ENCODE measurements around the gene DNER.
A peak's percentile ranks its signal among the peaks of the same experiment; 100 is the strongest.

DNER gene

GRCh38 chr2:229447227-229447626, 267.1 kb downstream of the DNER start:
- peaks cover 0 to 4% (median 0%) of the 10 kb centered on the region in 4 experiments for H3K4me1 ChIP-seq (ENCODE audit: control extremely low read depth in 1 of 4, control insufficient read depth in 4 of 4, insufficient read depth in 4 of 4, low read length in 3 of 4)
- H3K9me3 ChIP-seq (ENCODE audit: control extremely low read depth in 1 of 5, control insufficient read depth in 4 of 5, insufficient read depth in 2 of 5, low read depth in 1 of 5, low read length in 4 of 5): no peaks in the 10 kb centered on the region
- H3K36me3 ChIP-seq (ENCODE audit: control insufficient read depth in 4 of 4, insufficient read depth in 4 of 4, low read length in 3 of 4): no peaks in the 10 kb centered on the region
- H3K27ac ChIP-seq (ENCODE audit: insufficient read depth in 1 of 2, low read depth in 1 of 2, low read length in 2 of 2, poor library complexity in 1 of 2, severe bottlenecking in 2 of 2): no peak overlapping the region
- no peak overlapping the region for H3K4me3 ChIP-seq (ENCODE audit: control insufficient read depth in 1 of 7, extremely low read depth in 1 of 7, insufficient read depth in 4 of 7, low read depth in 2 of 7, low read length in 6 of 7)
- no peak for DNase-seq
- ChIA-PET CTCF (no interaction called here), POLR2A (no interaction called here)
- H3K27me3 ChIP-seq (replicated peaks in 2 of 5; ENCODE audit: control insufficient read depth in 4 of 5, insufficient read depth in 5 of 5, low read length in 4 of 5): no peaks in the 10 kb centered on the region
- WGBS (ENCODE audit: insufficient coverage): 98% methylated on average over 10 of the region's 12 CpGs

DNA sequence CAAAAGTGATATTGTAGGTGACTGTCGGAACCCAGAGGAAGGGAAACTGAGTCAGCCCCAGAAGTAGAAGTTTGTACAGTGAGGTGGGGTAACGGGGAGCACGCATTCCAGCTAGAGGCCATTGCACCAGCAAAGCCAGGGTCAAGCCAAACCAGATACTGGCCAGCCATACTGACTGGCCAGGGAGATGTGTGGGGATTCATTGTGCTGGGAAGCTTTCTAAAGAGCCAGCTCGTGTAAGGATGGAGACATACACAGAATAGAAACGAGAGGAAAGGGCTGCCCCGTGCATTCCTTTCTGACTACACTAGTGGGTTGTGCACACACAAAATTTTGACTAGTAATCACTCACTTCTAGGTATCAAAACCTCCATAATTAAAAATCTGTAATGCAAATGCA, 268.0 kb downstream of the DNER start:
- POLR2A ChIA-PET: no interaction called here
- no peaks in the 10 kb centered on the region for H3K36me3 ChIP-seq (ENCODE audit: control insufficient read depth in 4 of 4, insufficient read depth in 4 of 4, low read length in 3 of 4)
- H3K4me1 ChIP-seq (ENCODE audit: control extremely low read depth in 1 of 4, control insufficient read depth in 4 of 4, insufficient read depth in 4 of 4, low read length in 3 of 4): peaks cover 0 to 4% (median 0%) of the 10 kb centered on the region in 4 experiments
- H3K27ac ChIP-seq (ENCODE audit: insufficient read depth in 1 of 2, low read depth in 1 of 2, low read length in 2 of 2, poor library complexity in 1 of 2, severe bottlenecking in 2 of 2): no peak overlapping the region
- H3K27me3 ChIP-seq (replicated peaks in 2 of 5; ENCODE audit: control insufficient read depth in 4 of 5, insufficient read depth in 5 of 5, low read length in 4 of 5): no peaks in the 10 kb centered on the region
- WGBS (ENCODE audit: insufficient coverage): 87% methylated on average over 3 of the region's 6 CpGs
- H3K9me3 ChIP-seq (ENCODE audit: control extremely low read depth in 1 of 5, control insufficient read depth in 4 of 5, insufficient read depth in 2 of 5, low read depth in 1 of 5, low read length in 4 of 5): no peaks in the 10 kb centered on the region
- CTCF ChIA-PET: no interaction called here
- no peak overlapping the region for H3K4me3 ChIP-seq (ENCODE audit: control insufficient read depth in 1 of 7, extremely low read depth in 1 of 7, insufficient read depth in 4 of 7, low read depth in 2 of 7, low read length in 6 of 7)
- DNase-seq: no peak

- Histone ChIP-seq H3K36me3 (ENCODE audit: control insufficient read depth in 4 of 4, insufficient read depth in 4 of 4, low read length in 3 of 4) (no peaks in the 10 kb centered on the region), H3K27me3 (replicated peaks in 2 of 5; ENCODE audit: control insufficient read depth in 4 of 5, insufficient read depth in 5 of 5, low read length in 4 of 5) (no peaks in the 10 kb centered on the region), H3K4me1 (ENCODE audit: control extremely low read depth in 1 of 4, control insufficient read depth in 4 of 4, insufficient read depth in 4 of 4, low read length in 3 of 4) (peaks cover 0 to 4% (median 0%) of the 10 kb centered on the region in 4 experiments), H3K27ac (ENCODE audit: insufficient read depth in 1 of 2, low read depth in 1 of 2, low read length in 2 of 2, poor library complexity in 1 of 2, severe bottlenecking in 2 of 2) (no peak overlapping the region), H3K9me3 (ENCODE audit: control extremely low read depth in 1 of 5, control insufficient read depth in 4 of 5, insufficient read depth in 2 of 5, low read depth in 1 of 5, low read length in 4 of 5) (no peaks in the 10 kb centered on the region), H3K4me3 (ENCODE audit: control insufficient read depth in 1 of 7, extremely low read depth in 1 of 7, insufficient read depth in 4 of 7, low read depth in 2 of 7, low read length in 6 of 7) (no peak overlapping the region)
- ChIA-PET POLR2A (no interaction called here), CTCF (no interaction called here)
- WGBS (ENCODE audit: insufficient coverage): 99% methylated on average over 8 of the region's 11 CpGs
- DNase-seq: no peak
These were observed 268.7 kb downstream of the DNER start for GRCh38 chr2:229445501-229446211.

- CTCF ChIA-PET: no interaction called here
- no peak overlapping the region for H3K27ac ChIP-seq (ENCODE audit: insufficient read depth in 1 of 2, low read depth in 1 of 2, low read length in 2 of 2, poor library complexity in 1 of 2, severe bottlenecking in 2 of 2)
- no peak for DNase-seq
These were observed 269.3 kb downstream of the DNER start for GRCh38 chr2:229445019-229445418.

GRCh38 chr2:229443546-229444268, 270.6 kb downstream of the DNER start:
- no peak for DNase-seq
- Histone ChIP-seq H3K27ac (ENCODE audit: insufficient read depth in 1 of 2, low read depth in 1 of 2, low read length in 2 of 2, poor library complexity in 1 of 2, severe bottlenecking in 2 of 2) (no peak overlapping the region), H3K4me3 (ENCODE audit: control insufficient read depth in 1 of 7, extremely low read depth in 1 of 7, insufficient read depth in 4 of 7, low read depth in 2 of 7, low read length in 6 of 7) (no peak overlapping the region), H3K9me3 (ENCODE audit: control extremely low read depth in 1 of 5, control insufficient read depth in 4 of 5, insufficient read depth in 2 of 5, low read depth in 1 of 5, low read length in 4 of 5) (no peaks in the 10 kb centered on the region), H3K4me1 (ENCODE audit: control extremely low read depth in 1 of 4, control insufficient read depth in 4 of 4, insufficient read depth in 4 of 4, low read length in 3 of 4) (peaks cover 0 to 4% (median 0%) of the 10 kb centered on the region in 4 experiments), H3K27me3 (replicated peaks in 2 of 5; ENCODE audit: control insufficient read depth in 4 of 5, insufficient read depth in 5 of 5, low read length in 4 of 5) (no peaks in the 10 kb centered on the region), H3K36me3 (ENCODE audit: control insufficient read depth in 4 of 4, insufficient read depth in 4 of 4, low read length in 3 of 4) (no peaks in the 10 kb centered on the region)
- ChIA-PET POLR2A (no interaction called here), CTCF (interaction anchor here (0.7 kb wide), 2 partner anchors 9 to 11 kb away, joined by 3 read pairs; no protein-coding TSS in a partner anchor)
- 90% methylated on average over 12 of the region's 13 CpGs for WGBS (ENCODE audit: insufficient coverage)

More at GRCh38 chr2:229445019-229445418, 269.3 kb downstream of the DNER start:
- Histone ChIP-seq H3K36me3 (ENCODE audit: control insufficient read depth in 4 of 4, insufficient read depth in 4 of 4, low read length in 3 of 4) (no peaks in the 10 kb centered on the region), H3K9me3 (ENCODE audit: control extremely low read depth in 1 of 5, control insufficient read depth in 4 of 5, insufficient read depth in 2 of 5, low read depth in 1 of 5, low read length in 4 of 5) (no peaks in the 10 kb centered on the region), H3K27me3 (replicated peaks in 2 of 5; ENCODE audit: control insufficient read depth in 4 of 5, insufficient read depth in 5 of 5, low read length in 4 of 5) (no peaks in the 10 kb centered on the region), H3K4me3 (ENCODE audit: control insufficient read depth in 1 of 7, extremely low read depth in 1 of 7, insufficient read depth in 4 of 7, low read depth in 2 of 7, low read length in 6 of 7) (no peak overlapping the region), H3K4me1 (ENCODE audit: control extremely low read depth in 1 of 4, control insufficient read depth in 4 of 4, insufficient read depth in 4 of 4, low read length in 3 of 4) (peaks cover 0 to 4% (median 0%) of the 10 kb centered on the region in 4 experiments)
- POLR2A ChIA-PET: no interaction called here
- WGBS (ENCODE audit: insufficient coverage): 91% methylated on average over 7 of the region's 7 CpGs

- no peak overlapping the region for H3K4me3 ChIP-seq (ENCODE audit: control insufficient read depth in 1 of 7, extremely low read depth in 1 of 7, insufficient read depth in 4 of 7, low read depth in 2 of 7, low read length in 6 of 7)
- WGBS (ENCODE audit: insufficient coverage): 4% methylated on average over 3 of the region's 3 CpGs
- DNase-seq: peak in 2 of 3 donors; percentile 2 to 3
- no peak overlapping the region for H3K27ac ChIP-seq (ENCODE audit: insufficient read depth in 1 of 2, low read depth in 1 of 2, low read length in 2 of 2, poor library complexity in 1 of 2, severe bottlenecking in 2 of 2)
- ChIA-PET POLR2A (no interaction called here), CTCF (interaction anchor here (0.7 kb wide), 2 partner anchors 9 to 10 kb away, joined by 3 read pairs; no protein-coding TSS in a partner anchor)
- H3K27me3 ChIP-seq (replicated peaks in 2 of 5; ENCODE audit: control insufficient read depth in 4 of 5, insufficient read depth in 5 of 5, low read length in 4 of 5): no peaks in the 10 kb centered on the region
- peaks cover 0 to 4% (median 0%) of the 10 kb centered on the region in 4 experiments for H3K4me1 ChIP-seq (ENCODE audit: control extremely low read depth in 1 of 4, control insufficient read depth in 4 of 4, insufficient read depth in 4 of 4, low read length in 3 of 4)
- no peaks in the 10 kb centered on the region for H3K36me3 ChIP-seq (ENCODE audit: control insufficient read depth in 4 of 4, insufficient read depth in 4 of 4, low read length in 3 of 4)
- H3K9me3 ChIP-seq (ENCODE audit: control extremely low read depth in 1 of 5, control insufficient read depth in 4 of 5, insufficient read depth in 2 of 5, low read depth in 1 of 5, low read length in 4 of 5): no peaks in the 10 kb centered on the region
These were observed 271.2 kb downstream of the DNER start for GRCh38 chr2:229443141-229443540.

All from common myeloid progenitor, CD34-positive (primary cell).